Astrocyte (in vitro differentiated cells and primary cell): Measurements from ENCODE around the gene CEACAM3. TPM values are rescaled to one million over a fixed set of nuclear protein-coding genes. Genes with fewer than 3 reads are reported as not detected.

Experiments
- DNase-seq: peaks from one replicate; pipeline ENCODE4 v3.0.0-alpha.2; 2010; ENCODE audit warnings: low read depth
- FAIRE-seq: peaks from 2 replicates; lab custom pipeline; 2011; peaks lifted over from hg19 to GRCh38; lab: Jason Lieb, UNC
- H2AFZ ChIP-seq: 2 replicates; pipeline ENCODE4 v1.6.0; 2012; ENCODE audit warnings: low read depth, low read length, inconsistent platforms
- H3K27ac ChIP-seq: 2 replicates; pipeline ENCODE4 v1.5.1; 2011; ENCODE audit warnings: low read depth, low read length, inconsistent platforms
- H3K27me3 ChIP-seq: 2 replicates; pipeline ENCODE4 v1.6.0; 2011; ENCODE audit warnings: low read length, inconsistent platforms; ENCODE audit not compliant: insufficient read depth
- H3K36me3 ChIP-seq: 2 replicates; pipeline ENCODE4 v1.5.1; 2011; ENCODE audit warnings: low read length, inconsistent platforms; ENCODE audit not compliant: insufficient read depth
- H3K4me1 ChIP-seq: 2 replicates; pipeline ENCODE4 v1.5.1; 2011; ENCODE audit warnings: low read length, inconsistent platforms; ENCODE audit not compliant: insufficient read depth
- H3K4me2 ChIP-seq: 2 replicates; pipeline ENCODE4 v1.6.0; 2012; ENCODE audit warnings: low read length, inconsistent platforms
- H3K4me3 ChIP-seq: 2 replicates; pipeline ENCODE4 v1.5.1; 2011; ENCODE audit warnings: low read depth, mild to moderate bottlenecking, low read length, inconsistent platforms; ENCODE audit not compliant: insufficient read depth
- H3K79me2 ChIP-seq: 2 replicates; pipeline ENCODE4 v1.6.0; 2012; ENCODE audit warnings: mild to moderate bottlenecking, low read length, inconsistent platforms; ENCODE audit not compliant: insufficient read depth
- H3K9ac ChIP-seq: 2 replicates; pipeline ENCODE4 v1.6.0; 2012; ENCODE audit warnings: mild to moderate bottlenecking, low read length, inconsistent platforms
- H3K9me3 ChIP-seq: 2 replicates; pipeline ENCODE4 v1.5.1; 2012; ENCODE audit warnings: low read depth, mild to moderate bottlenecking, low read length, inconsistent platforms; ENCODE audit not compliant: insufficient read depth
- H4K20me1 ChIP-seq: 2 replicates; pipeline ENCODE4 v1.6.0; 2012; ENCODE audit warnings: low read length, inconsistent platforms; ENCODE audit not compliant: insufficient read depth
- H3K27ac Mint-ChIP-seq: one replicate; pipeline ENCODE4 v1.8.0; 2021; ENCODE audit warnings: mild to moderate bottlenecking, mixed read lengths; ENCODE audit not compliant: unreplicated experiment
- H3K27me3 Mint-ChIP-seq: one replicate; pipeline ENCODE4 v1.8.0; 2021; ENCODE audit warnings: low read depth, mixed read lengths; ENCODE audit not compliant: unreplicated experiment
- H3K36me3 Mint-ChIP-seq: one replicate; pipeline ENCODE4 v1.8.0; 2021; ENCODE audit warnings: low read depth, mixed read lengths; ENCODE audit not compliant: unreplicated experiment
- H3K4me1 Mint-ChIP-seq: one replicate; pipeline ENCODE4 v1.8.0; 2021; ENCODE audit warnings: low read depth, mixed read lengths; ENCODE audit not compliant: unreplicated experiment
- H3K4me3 Mint-ChIP-seq: one replicate; pipeline ENCODE4 v1.8.0; 2021; ENCODE audit warnings: mild to moderate bottlenecking, moderate library complexity, mixed read lengths; ENCODE audit not compliant: unreplicated experiment
- H3K9me3 Mint-ChIP-seq: one replicate; pipeline ENCODE4 v1.8.0; 2021; ENCODE audit warnings: mild to moderate bottlenecking, mixed read lengths; ENCODE audit not compliant: unreplicated experiment
- EZH2 ChIP-seq: IDR thresholded peaks from 2 replicates; pipeline ENCODE4 v1.6.1; 2012; ENCODE audit warnings: mild to moderate bottlenecking, low read length, inconsistent platforms; ENCODE audit not compliant: insufficient read depth
- total RNA-seq: library from RNA; stranded (reverse); gene quantifications from 2 replicates; pipeline ENCODE4 v1.2.1, GENCODE V29; 2021
- TF ChIP-seq, protein P1 (sequence below): IDR thresholded peaks from 2 replicates; pipeline ENCODE4 v1.5.1; 2011; ENCODE audit warnings: low read depth, mild to moderate bottlenecking, inconsistent platforms, low read length, moderate library complexity; ENCODE audit not compliant: insufficient read depth

Gene CEACAM3
- total RNA-seq, 1 donor from 2014 or later, result not detected

DNA sequence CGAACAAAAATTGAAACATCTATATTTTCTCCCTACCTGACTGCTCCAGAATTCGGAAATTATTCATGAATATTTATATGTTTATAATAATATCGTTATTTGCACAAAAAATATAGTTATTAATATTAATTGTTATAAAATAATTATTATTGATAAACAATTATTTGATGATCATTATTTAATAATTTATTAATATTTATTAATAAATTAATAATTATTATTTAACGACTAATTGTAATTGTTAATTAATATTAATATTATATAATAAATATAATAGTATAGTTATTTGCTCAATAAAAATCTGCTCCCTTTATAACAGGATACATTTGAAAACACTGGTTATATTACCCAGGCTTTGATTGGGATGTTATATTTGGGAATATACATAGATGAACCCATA is 26.8 kb upstream of the CEACAM3 start:
- H3K4me1 ChIP-seq, result no peaks in the 10 kb centered on the region
- no peak overlapping the region for H3K27ac Mint-ChIP-seq
- H3K36me3 Mint-ChIP-seq, result no peaks in the 10 kb centered on the region
- H3K4me2 ChIP-seq, result no peak overlapping the region
- no peaks in the 10 kb centered on the region for H3K4me1 Mint-ChIP-seq
- no peaks in the 10 kb centered on the region for H3K79me2 ChIP-seq
- no peaks in the 10 kb centered on the region for H4K20me1 ChIP-seq
- H3K9me3 ChIP-seq, result no peaks in the 10 kb centered on the region
- H2AFZ ChIP-seq, result no peak overlapping the region
- H3K9me3 Mint-ChIP-seq, result peaks cover 2% of the 10 kb centered on the region
- peaks cover 25% of the 10 kb centered on the region for H3K27me3 Mint-ChIP-seq
- no peak overlapping the region for H3K4me3 ChIP-seq
- H3K27me3 ChIP-seq, result no peaks in the 10 kb centered on the region
- H3K27ac ChIP-seq, result no peak overlapping the region
- no peak overlapping the region for H3K4me3 Mint-ChIP-seq
- H3K9ac ChIP-seq, result no peak overlapping the region
- DNase-seq, result no peak
- no peak for FAIRE-seq
- TF ChIP-seq, protein P1, sequence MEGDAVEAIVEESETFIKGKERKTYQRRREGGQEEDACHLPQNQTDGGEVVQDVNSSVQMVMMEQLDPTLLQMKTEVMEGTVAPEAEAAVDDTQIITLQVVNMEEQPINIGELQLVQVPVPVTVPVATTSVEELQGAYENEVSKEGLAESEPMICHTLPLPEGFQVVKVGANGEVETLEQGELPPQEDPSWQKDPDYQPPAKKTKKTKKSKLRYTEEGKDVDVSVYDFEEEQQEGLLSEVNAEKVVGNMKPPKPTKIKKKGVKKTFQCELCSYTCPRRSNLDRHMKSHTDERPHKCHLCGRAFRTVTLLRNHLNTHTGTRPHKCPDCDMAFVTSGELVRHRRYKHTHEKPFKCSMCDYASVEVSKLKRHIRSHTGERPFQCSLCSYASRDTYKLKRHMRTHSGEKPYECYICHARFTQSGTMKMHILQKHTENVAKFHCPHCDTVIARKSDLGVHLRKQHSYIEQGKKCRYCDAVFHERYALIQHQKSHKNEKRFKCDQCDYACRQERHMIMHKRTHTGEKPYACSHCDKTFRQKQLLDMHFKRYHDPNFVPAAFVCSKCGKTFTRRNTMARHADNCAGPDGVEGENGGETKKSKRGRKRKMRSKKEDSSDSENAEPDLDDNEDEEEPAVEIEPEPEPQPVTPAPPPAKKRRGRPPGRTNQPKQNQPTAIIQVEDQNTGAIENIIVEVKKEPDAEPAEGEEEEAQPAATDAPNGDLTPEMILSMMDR, result no peak
- TF ChIP-seq EZH2, result no peak
- H3K36me3 ChIP-seq, result no peaks in the 10 kb centered on the region

- no peaks in the 10 kb centered on the region for H4K20me1 ChIP-seq
- H3K9ac ChIP-seq, result no peak overlapping the region
- no peak overlapping the region for H3K27ac Mint-ChIP-seq
- no peak overlapping the region for H3K27ac ChIP-seq
- H3K36me3 Mint-ChIP-seq, result no peaks in the 10 kb centered on the region
- H3K4me2 ChIP-seq, result no peak overlapping the region
- no peak overlapping the region for H3K4me3 Mint-ChIP-seq
- no peak overlapping the region for H3K4me3 ChIP-seq
- no peaks in the 10 kb centered on the region for H3K4me1 Mint-ChIP-seq
- H3K27me3 ChIP-seq, result no peaks in the 10 kb centered on the region
- no peaks in the 10 kb centered on the region for H3K36me3 ChIP-seq
- FAIRE-seq (no peak), DNase-seq (no peak)
- TF ChIP-seq, protein P1, result no peak
- no peak for TF ChIP-seq EZH2
- no peaks in the 10 kb centered on the region for H3K79me2 ChIP-seq
- H3K4me1 ChIP-seq, result no peaks in the 10 kb centered on the region
- peaks cover 17% of the 10 kb centered on the region for H3K27me3 Mint-ChIP-seq
- no peaks in the 10 kb centered on the region for H3K9me3 ChIP-seq
- no peak overlapping the region for H2AFZ ChIP-seq
- H3K9me3 Mint-ChIP-seq, result peaks cover 2% of the 10 kb centered on the region
Observed at GRCh38 chr19:41771410-41771809, 25.0 kb upstream of the CEACAM3 start.

- TF ChIP-seq, protein P1, result no peak
- TF ChIP-seq EZH2, result no peak
- Histone ChIP-seq H3K9ac (no peak overlapping the region), H3K9me3 (no peaks in the 10 kb centered on the region), H3K4me2 (no peak overlapping the region), H3K4me1 (no peaks in the 10 kb centered on the region), H3K79me2 (no peaks in the 10 kb centered on the region), H3K4me3 (no peak overlapping the region), H4K20me1 (no peaks in the 10 kb centered on the region), H3K27ac (no peak overlapping the region), H2AFZ (no peak overlapping the region), H3K36me3 (no peaks in the 10 kb centered on the region), H3K27me3 (no peaks in the 10 kb centered on the region)
- Mint-ChIP-seq H3K9me3 (no peaks in the 10 kb centered on the region), H3K36me3 (no peaks in the 10 kb centered on the region), H3K4me3 (no peak overlapping the region), H3K27me3 (peaks cover 22% of the 10 kb centered on the region), H3K27ac (no peak overlapping the region), H3K4me1 (no peaks in the 10 kb centered on the region)
- FAIRE-seq (no peak), DNase-seq (no peak)
Observed at GRCh38 chr19:41774515-41774980, 21.8 kb upstream of the CEACAM3 start.
